Activated CD8-positive, alpha-beta memory T cell treated with anti-CD3 and anti-CD28 coated beads, Interleukin-2, amount 50 U/mL, for 4 hours (primary cell): Measurements from ENCODE around the gene ATXN7.

Experiments used
- DNase-seq: peaks from one replicate; pipeline ENCODE4 v3.0.0-alpha.2; 2020

The ATXN7 gene

DNA sequence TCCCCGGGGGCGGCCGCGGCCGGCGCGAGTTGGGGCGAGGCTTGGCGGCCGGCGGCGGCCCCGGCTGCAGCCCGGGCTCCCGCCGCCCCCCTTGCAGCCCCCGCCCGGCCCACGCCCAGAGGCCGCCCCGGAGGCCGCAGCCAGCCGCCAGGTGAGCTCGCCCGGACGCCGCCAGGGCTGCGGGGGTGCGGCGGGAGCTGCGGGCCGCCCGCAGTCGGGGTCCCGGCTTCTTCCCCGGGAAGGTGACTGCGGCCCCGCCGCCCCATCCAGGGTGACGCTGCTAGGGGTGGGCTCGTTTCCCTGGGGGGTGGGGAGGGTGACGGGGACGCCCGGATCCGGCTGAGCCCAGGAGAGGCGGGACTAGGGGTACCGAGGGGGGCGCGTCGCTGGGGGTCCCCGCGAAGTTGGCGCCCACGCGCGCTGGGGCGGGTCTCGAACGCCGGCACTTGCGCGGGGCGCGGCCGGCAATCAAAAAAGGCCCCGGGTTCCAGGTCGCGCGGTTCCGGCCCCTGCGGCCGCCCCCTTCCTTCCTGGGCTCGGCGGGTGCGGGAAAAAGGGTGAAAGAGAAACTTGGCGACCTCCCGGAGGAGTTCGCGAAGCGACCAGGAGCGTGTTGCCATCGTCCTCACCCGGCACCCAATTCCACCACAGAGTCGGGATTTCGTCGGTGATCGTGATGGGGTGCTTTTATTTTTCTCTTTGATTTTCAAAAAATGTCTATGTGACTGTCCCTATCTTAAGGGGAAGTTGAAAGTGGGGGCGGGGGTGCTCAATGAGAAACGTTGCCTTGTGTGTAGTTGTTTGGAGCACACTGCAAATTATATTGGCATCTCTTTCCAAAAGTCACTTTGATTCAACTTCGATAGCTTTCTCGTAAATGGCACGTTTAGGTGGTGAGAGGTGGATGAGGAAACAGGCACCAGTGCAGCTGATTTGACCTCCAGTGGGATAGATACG lies 619 bp downstream of the ATXN7 start:
- DNase-seq: peak; percentile 68

DNA sequence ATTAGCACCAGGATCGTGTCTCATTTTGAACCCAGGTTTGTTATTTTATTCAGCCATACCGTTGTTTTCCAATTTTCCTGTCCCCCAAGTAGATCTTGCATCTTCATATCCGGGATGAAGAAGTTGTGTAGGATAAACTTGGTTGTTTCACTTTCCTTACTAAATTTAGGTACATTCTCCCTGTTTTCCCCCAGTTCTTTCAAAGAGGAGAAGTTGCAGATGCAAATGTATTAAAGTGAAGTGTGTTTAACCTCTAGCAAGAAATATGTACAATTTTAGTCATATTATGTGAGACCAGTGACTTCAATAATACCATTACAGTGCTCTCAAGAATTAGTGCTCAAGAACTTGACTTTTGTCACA lies 1.3 kb downstream of the ATXN7 start:
- DNase-seq: no peak

DNA sequence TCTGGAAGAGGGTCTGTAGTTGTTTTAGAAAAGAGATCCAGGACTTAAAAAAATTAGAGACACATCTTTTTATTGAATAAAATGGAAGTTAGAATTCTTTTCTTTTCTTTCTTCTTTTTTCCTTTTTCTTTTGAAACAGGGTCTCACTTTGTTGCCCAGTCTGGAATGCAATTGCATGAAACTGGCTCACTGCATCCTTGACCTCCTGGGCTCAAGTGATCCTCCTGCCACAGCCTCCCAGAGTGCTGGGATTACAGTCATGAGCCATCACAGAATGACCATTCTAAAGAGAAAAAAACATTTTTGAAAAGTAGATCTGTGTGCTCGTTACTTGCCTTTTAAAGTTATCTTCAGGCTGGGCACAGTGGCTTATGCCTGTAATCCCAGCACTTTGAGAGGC lies 3.6 kb downstream of the ATXN7 start:
- DNase-seq: no peak

DNA sequence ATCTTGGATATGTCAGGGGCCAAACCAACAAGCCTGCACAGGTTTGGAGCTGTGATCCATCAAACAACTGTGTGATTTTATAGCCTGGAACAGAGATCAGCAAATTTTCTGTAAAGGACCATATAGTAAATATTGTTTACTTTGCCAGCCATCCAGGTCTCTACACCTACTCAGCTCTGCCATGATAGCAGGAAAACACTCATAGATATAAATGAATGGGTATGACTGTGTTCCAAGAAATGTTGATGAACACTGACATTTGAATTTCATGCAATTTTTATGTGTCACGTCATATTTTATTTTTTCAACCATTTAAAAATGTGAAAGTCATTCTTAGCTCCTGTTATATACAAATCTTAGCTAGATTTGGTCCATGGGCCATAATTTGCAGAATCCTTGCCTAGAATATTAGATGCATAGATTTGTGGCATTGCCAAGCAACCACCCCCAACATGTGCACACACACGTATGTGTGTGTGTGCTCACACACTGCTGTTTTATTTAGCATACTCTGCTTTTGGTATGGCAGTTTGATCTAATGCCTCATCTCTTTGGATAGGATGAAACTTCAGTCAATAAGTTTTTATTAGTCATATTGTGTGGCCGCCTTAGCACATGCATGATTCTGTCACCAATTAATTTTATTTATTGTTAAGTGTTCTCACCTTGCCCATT lies 6.4 kb downstream of the ATXN7 start:
- no peak for DNase-seq

DNA sequence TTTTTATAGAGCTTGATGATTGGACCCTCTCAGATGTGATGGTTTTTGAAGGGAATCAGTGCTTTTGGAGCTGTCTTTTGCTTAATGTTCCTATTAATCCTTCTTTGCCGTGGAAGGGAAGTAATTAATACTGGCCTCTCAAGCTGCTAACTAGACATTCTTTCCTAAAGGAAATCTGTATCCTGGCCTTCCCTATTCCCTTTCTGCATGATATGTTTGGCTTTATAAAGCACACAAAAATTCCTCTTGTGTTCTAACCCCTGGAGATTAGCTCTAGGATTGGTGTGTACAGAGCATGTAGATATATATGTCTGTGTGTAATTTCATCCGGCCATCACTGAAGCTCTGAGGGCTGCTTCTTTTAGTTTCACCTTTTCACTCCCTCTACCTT lies 6.9 kb downstream of the ATXN7 start:
- no peak for DNase-seq

DNA sequence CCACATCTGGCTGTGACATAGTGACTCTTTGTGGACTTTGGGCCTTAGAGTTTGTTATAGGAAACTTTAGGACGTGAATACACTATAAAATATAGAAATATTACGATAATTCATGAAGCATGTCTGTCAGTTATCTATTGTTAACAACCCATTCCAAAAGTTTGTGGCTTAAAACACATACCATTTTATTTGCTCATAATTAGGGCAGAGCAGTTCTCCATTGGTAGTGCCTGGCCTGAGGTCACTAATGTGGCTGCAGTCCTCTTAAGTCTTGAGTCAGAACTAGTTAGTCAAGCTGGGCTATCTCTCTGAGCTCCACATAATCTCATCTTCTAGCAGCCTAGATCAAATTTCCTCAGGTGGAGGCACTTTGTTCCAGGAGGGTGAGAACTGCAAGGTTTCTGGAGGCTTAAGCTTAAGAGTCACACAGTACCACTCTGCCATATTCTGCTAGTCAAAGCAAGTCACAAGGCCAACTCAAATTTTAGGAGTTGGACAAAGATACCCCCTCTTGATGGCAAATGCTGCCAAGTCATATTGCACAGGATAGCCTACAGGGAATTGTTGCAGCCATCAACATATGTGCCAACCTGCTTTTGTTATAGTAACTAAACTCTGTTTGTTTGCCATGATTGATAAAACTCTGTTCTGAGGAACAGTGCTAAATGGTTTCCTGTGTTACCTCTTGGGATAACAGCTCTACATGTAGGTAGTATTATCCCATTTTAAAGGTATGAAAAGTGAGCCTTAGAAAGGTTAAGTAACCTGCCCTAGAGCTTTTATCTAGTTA lies 8.7 kb downstream of the ATXN7 start:
- DNase-seq: no peak

DNA sequence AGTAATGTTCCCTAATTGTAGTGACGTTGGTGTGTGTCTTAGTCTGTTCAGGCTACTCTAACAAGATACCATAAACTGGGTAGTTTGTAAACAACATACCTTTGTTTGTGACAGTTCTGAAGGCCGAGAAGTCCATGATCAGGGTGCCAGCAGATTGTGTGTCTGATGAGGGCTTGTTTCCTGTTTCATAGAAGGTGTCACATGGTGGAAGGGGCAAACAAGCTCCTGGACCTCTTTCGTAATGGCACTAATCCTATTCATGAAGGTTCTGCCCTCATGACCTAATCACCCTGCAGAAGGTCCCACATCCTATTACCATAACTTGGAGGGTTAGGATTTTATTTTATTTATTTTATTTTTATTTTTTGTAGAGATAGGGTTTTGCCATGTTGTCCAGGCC lies 11.1 kb downstream of the ATXN7 start:
- DNase-seq: no peak

DNA sequence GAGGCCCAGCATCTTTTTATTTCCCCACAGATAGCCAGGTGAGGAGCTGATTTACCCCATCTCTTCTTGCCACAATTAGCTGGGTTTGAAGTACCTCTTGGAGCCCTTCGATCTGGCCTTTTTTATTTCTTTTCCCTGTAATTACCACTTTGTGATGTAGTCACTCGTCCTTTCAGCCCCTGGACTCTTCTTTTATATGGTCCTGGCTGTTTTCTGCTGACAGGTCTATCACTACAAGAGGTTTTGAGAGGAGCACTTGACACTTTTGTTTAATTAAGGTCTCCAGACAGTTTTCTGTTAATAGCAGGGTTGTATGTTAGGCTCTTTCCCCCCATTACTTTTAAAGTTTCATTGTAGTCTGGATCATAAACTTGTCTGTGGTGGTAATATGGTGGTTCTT lies 11.8 kb downstream of the ATXN7 start:
- no peak for DNase-seq

DNA sequence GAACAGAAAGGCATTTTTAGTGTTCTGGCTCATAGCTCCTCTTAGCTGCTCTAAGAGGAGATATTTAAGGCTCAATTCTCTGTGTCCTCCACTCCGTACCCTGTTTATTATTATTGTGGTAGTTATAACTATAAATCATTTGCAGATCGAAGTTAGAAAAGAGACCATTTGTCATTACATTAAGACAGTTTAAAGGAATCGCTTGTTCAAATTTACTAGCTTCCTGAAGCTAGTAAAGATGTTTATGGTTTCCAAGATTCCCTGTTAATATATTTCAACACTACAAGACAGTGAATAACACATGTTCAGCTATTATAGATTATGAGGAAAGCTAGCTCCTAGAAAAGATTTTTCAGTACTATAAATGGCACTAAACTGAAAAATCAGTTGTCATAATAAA lies 12.6 kb downstream of the ATXN7 start:
- no peak for DNase-seq

DNA sequence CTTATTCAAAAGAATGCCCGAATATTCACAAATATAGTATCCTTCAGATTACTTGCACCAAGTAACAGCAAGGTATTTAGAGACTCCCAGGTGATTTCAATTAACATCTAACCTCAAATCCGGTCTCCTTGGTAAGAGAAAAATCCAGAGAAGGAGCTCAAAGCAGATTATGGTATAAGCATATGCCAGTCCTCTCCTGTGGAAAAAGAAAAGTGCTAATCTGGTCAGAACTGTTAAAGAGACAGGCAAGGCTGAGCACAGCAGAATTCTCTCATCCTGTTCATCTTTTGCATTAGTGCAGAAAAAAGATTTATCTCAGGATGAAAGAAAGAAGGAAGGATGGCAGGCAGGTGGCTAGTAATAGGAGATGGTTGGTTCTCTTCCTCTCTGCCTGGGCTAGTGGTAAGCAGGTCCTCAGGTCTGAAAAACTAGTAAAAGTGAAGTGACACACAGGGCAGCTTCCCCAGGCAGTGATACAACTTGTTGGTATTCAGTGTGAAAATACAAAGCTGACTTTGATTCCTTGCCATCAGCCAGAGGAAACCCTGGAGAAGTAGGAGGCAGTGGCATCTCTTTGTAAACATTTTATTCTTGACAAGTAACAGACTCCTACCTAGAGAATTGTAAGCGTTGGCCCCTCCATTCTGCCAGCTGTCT lies 14.2 kb downstream of the ATXN7 start:
- no peak for DNase-seq

DNA sequence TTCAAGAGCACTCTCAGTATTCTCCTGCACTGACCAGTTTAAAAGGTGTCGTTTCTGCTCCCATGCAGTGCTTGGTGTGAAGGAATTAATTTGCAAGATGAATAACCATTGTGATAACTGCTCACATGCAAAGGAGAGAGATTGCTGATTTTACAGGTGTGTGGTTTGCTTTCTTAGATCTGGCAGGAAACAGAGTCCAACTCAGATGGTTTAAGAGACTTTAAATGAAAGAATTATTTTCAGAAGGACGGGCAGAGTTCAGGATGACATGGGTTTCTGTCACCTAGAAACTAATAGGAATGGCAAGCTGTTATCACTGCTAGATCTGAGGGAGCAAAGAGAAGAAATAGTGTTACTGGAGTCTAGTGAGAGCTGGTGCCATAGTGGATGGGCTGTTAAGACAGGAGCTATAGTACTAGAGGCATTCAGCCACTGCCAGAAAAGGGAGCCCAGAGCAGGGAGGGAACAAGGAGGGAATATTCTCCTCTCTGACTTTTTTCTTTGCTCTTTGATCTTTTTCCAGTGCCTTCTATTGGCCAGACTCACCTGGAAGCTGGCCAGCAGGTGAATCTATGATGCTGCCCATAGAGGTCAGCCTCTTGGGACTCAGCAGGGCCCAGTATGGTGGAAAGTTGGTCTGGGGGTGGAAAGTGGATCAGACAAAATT lies 14.9 kb downstream of the ATXN7 start:
- DNase-seq: no peak

DNA sequence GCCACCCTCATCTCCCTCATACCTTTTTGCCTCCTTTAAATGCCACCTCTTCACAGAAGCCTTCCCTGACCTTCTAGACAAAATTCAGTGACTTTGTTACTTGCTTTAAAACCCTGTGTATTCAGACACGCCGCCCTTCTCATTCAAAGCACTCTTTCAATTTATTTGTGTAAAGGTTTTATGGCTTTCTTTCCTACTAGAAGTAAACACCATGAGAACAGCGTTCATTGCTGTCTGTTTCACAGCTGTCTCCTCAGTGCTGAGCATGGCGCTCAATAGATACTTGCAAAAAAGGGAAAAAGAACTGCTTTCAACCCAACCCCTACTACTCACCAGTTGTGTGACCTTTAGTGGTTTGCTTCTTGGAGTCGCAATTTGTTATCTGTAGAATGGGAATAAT lies 17.0 kb downstream of the ATXN7 start:
- DNase-seq: no peak

DNA sequence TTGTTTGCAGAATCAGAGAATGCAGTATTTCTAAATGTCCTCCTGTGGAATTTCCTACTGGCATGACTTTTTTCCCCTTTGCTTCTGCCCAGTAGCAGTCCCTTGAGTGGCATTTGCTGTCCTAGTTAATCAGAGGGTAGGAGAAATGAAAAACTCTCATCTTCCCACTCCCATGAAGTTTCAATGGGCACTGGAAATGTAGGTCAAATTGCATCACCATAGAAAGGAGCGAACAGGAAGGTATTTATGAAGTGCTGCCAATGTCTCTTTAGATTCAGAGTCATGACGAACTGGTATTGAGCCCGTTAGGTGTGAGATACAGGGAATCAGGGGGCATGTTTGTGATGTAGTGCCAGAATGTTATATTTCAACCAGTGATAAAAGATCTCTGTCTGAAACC lies 23.2 kb downstream of the ATXN7 start:
- DNase-seq: no peak

DNA sequence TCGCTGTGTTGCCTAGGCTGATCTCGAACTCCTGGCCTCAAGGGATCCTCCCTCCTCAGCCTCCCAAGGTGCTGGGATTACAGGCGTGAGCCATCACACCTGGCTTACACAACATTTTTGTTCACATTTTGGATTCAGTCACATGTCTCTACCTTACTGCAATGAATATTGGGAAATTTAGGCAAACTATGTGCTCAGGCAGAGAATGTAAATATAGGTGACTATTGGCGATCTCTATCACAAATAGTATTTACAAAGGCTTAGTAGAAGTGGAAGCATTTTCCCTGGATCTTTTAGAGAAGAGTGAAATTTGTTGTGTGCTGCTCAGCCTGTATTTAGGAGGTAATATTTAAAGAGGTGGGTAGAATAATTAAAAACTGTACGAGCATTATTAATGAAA lies 27.9 kb downstream of the ATXN7 start:
- DNase-seq: no peak

DNA sequence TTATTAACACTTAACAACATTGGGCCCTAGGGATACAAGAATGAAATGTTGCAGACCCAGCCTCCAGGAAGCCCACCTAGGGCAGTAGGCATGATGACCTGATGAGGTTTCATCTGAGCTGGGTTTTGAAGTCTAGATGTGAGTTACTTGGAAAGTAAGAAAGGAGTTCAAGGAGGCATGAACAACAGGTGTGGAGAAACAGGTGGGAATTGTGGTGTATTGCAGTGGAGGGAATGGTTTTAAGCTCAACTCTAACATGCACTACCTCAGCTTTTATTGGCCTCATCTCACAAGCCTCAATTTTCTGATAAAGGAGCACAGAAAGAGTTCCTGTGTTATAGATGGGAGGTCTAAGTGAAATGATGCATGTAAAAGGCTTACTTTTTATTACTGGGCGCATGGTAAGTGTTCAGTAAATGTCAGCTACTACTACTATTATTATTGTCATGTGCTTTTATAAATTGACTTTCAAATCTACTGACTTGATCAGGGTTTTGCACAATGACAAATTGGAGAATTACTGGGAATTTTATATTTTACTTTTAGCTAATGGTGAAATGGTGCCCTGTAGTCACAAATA lies 29.2 kb downstream of the ATXN7 start:
- DNase-seq: no peak

DNA sequence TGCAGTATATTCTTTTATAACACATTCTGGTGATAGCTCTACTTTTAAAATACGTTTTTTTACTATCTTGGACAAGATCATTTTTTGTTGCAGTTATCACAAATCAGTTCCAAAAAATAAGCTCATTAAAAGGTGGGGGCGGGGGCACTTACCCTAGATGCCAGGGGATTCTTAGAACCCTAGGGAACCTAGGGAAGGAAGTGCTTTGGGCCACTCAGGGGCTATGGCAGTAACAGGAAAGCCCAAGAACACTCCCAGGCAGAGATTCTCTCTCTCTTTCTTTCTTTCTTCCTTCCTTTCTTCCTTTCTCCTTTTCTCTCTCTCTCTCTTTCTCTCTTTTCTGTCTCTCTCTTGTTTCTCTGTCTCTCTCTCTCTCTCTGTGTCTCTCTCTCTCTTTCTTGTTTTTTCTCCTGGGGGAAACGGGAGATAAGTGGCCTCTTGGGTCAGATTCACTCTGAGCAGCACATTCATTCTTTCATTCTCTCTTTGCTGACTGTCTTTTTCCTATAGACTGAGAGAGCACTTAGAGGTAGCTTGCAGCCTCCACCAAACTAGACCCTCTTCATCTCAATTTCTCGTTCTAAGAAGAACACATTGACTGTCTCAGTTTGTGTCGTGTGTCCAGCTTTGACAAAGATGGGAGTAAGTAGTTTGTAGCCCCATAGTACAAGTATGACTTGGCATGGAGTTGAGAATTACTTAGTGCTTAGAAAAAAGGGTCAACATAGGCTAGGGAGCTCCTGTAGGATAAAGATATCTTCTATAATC lies 31.9 kb downstream of the ATXN7 start:
- no peak for DNase-seq

DNA sequence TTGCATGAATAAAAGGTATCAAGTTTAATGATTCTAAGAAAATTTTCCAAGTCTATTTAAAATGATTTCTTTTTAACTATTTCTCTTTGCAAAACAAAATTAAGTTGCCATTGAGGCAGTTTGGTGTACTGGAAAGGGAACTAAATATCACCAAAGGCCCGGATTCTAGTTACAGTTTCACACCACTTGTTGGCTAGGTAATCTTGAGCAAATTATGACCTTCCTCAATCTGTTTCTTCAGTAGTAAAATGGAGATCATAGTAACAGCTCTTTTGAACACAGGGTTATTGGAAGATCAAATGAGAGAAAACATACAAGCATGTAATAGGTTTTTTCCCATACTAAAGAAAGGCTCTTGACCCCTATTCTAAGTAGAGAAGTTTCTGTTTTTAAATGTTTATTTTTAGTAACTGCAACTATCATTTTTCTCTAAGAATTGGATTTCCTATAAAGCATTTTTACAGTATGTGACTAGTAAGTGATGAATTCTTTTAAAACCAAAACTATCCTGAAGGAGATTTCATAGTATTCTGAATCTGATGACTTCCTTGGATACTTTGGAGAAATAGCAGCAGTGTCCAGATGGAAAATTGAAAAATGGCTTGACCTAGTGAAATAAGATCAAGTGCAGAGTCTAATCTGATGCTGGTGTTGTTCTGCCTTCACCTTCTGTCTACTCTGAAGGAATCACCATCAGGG lies 32.8 kb downstream of the ATXN7 start:
- DNase-seq: no peak

DNA sequence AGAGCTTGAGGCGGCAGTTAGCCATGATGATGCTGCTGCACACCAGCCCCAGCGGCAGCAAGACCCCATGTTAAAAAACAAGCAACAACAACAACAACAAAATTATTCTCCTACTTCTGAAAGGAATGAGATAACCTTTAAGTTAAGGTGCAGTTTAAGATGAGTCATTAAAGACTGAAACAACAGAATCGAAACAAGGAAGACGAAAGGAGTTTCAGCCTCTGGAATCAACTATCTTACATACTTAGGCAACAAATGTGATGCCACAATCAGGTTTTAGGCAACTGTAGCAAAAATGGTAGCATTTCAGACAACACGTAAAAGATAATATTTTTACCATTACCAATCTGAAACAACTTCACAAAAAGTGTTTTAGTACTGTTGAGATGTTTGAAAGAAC lies 36.3 kb downstream of the ATXN7 start:
- no peak for DNase-seq

DNA sequence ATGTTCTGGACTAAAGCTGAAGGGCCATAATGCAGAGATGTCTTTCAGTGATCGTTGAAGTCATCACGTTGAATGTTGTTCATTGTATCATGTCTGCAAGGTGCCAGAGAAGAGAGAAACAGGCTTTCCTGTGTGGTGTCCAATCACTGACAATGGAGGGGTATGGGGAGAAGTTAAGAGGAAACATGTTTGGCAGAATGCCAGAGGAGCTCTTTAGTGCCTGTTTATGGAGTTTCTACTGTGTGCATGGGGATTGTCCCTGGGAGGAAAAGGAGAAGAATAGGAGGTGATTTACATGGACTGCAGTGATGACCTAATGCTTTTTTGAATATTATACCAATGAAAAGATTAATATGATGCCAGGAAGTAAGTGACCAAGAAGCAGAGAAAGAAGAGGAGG lies 36.8 kb downstream of the ATXN7 start:
- DNase-seq: no peak

DNA sequence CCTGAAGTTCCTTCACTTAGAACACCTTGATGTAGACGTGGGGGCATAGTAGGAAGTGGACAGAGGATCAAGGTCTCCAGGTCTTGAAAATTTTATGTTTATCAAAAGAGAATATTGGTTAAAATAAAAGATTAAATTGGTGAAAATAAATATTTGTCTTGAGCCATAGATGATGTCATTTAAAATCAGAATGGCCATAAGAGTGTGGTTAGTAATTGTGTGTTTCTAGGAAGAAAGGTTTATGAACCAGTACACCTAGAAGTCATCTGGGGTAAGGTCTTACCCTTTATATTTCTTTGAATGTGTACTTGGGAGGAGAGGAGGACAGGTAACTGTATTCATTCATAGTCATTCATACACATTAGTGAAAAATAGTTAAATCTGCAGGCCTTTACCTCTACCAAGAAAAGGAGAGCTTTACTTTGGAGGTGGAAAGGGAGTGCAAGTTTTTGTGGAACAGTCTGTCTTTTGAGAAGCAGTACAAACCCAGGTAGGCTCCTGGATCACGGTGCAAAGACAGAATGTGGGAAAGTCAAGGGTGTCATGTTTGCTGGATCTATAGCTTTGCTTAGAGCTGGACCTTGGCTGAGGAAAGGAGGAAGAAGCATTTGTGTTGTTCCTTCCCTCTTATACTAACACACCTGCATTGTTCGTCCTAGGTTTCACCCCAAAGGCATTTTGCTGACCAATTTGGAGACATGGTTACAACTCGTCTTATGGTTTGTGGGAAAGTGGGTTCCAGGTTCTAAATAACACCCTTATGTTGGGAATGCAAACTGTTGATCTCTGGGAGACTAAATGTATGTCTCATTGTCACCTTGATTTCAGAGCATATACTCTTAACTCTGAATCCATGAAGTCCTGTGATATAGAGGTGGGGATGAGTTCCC lies 42.3 kb downstream of the ATXN7 start:
- no peak for DNase-seq
